HG03060 (cell line): ENCODE measurements around the gene SRCAP.

Source experiments
- ATAC-seq: cut with Tn5 transposase; IDR thresholded peaks from one replicate; pipeline ENCODE4 v1.9.1; 2021; ENCODE audit warnings: low read depth, moderate number of reproducible peaks; ENCODE audit not compliant: unreplicated experiment

Gene SRCAP

DNA sequence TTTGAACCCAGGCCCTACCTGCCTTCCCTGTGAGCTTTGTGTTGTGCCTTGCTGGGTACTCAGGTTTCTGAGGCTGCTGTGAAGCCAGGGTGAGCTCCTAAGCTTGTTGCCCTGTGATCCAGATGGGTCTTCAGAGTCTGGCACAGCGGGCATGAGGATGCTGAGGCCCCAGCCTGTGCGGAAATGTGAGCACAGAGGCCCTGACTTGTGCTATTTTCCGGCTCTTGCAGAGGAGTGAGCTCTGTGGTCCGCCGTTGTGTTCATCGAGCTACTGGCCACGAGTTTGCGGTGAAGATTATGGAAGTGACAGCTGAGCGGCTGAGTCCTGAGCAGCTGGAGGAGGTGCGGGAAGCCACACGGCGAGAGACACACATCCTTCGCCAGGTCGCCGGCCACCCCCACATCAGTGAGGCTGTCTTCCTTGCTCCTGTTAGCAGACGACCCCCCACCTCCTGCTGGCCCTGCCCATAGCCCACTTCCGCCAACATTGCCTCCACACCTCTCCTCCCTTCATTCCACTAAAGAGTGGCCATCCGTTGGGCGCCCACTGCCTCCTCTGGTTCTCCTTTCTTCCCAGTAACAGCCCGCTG, 52.0 kb downstream of the SRCAP start:
- no peak for ATAC-seq

DNA sequence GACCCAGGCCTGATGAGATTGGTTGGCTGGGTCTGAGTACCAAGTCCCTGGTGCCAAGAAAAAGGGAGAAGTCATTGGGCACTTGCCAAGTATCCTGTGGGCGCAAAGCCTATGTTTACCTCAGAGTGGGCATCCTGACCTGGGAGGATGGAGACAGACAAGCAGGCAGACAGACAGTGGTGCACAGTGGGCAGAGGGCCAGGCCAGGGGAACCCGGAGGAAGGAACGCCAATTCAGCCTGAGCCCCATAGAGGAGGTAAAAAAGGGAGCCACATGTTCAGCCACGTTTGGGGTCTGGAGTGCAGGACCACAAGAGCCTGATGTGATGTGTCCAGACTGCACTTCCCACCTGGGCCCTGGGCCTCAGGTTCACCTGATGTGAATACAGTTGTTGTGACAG, 54.6 kb downstream of the SRCAP start:
- no peak for ATAC-seq

DNA sequence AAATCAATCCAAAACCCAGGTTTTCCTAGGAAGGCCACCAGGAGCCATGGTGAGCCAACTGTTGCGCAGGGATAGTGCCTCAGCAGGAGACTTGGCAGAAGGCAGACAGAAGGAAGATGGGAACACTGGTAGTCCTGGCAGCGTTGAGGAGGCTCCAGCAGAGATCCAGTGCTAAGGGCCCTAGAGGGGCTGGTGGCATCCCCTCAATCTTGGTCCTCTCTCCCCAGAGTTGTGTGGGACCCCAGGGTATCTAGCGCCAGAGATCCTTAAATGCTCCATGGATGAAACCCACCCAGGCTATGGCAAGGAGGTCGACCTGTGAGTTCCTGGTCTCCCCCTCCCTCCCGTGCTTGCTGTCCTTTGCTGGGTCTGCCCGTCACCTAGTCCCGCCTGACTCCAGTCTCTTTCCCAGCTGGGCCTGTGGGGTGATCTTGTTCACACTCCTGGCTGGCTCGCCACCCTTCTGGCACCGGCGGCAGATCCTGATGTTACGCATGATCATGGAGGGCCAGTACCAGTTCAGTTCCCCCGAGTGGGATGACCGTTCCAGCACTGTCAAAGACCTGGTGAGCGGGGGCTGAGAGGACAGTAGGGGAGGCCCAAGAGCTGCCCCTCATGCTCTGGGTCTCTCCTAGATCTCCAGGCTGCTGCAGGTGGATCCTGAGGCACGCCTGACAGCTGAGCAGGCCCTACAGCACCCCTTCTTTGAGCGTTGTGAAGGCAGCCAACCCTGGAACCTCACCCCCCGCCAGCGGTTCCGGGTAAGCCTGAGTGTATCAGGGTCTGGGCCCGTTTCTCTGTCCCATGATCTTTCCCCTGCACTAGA, 57.2 kb downstream of the SRCAP start:
- ATAC-seq: no peak

DNA sequence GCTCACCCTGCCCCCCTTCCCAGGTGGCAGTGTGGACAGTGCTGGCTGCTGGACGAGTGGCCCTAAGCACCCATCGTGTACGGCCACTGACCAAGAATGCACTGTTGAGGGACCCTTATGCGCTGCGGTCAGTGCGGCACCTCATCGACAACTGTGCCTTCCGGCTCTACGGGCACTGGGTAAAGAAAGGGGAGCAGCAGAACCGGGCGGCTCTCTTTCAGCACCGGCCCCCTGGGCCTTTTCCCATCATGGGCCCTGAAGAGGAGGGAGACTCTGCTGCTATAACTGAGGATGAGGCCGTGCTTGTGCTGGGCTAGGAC, 57.8 kb downstream of the SRCAP start:
- ATAC-seq: no peak

DNA sequence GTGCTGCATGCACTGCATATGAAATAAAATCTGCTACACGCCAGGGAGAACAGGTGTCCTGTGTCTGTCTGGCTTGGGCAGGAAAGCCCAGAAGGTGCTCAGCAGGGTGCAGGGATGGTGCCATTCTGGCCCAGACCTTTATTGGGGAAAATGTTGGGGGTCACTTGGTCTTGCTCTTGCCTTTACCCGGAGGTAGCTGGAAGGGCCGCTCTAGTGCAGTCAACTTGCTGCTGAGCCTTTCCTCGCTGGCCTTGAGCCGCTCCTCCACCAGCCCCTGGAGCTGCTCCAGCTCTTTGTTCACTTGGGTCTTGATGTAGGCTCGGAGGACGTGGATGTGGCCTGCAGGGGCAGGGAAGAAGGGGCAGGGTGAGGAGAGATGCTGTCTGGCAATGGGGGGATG, 58.3 kb downstream of the SRCAP start:
- no peak for ATAC-seq

DNA sequence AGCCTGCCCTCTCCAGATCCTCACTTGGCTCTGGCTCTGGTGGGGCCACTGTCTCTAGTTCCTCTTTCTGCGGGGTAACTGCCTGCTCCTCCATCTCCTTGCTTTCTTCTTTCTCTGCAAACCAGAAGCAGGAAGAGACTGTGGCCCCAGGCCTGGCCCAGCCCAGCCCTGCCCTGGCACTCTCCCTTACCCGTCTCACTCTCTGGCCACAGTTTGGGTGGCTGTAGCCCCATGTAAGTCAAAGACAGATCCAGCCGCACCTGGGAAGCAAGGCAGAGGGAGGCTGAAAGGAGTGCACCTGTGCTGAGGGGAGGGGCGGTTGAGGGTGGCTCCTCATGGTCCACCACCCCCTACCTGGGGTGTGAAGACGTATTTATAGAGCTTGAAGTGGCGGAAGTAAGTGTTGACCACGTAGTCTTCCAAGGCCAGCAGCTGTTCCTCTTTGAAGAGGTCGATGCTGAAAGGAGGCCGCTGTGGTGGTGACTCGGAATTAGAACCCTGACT, 60.1 kb downstream of the SRCAP start:
- ATAC-seq: no peak

DNA sequence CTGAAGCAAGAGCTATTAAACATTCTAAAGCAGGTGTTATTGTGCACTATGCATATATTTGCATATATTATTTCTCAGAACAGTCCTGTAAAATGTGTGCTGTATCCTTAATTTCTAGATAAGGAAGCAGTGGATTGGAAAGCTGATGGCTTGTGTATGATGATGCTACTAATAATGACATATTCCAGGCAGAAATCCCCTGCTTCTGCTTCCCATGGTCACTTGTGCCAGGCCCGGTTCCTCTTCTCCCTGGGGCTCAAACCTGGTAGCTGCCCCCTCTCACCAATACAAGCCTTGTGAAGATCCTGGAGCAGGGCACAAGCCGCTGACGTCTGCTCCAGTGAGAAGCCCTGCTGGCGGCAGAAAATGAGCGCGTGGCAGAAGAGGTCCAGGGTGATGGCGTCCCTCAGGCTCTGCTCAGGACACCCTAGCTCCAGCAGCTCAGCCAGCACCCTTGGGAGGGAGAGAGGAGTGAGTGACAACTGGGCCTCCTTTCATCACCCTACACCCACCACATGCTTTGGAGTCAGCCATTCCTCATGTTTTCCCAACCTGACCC, 61.1 kb downstream of the SRCAP start:
- ATAC-seq: no peak

DNA sequence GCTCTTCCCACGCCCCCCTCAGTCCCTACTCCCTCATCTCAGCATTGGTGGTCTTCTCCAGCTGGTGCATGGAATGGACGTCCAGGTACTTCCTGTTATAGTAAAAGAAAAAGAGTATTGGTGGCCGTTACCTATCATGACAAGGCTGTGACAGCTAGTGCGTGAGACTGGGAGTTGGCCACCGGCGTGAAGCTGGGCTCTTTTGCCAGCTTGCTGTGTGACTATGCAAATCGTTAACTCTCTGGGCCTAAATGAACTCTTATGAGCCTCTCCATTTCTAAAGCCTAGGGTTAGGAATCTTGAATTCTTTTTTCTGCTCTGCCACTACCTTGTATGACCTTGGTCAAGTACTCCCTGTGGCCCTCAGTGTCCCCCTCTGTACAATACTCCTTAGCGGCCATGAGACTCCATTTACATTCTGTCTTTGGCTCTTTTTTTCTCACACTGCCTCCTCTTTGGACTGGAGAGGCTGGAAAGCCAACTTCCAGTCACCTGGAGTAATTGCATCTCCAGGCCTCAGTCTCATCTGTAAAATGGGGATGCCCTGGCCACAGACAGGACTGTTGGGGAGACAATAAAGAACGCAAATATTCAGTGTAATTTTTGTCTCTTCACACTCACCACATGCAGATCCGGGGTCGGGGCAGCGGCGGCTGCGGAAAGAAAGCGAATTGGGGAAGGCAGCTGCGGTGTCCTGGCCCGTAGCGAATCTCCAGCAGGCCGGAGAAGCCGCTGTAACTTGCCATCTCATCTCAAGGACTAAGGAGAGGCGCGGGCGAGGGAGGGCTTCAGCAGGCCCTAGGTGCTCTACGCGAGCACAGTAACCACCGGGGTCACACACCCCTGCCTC, 61.8 kb downstream of the SRCAP start:
- ATAC-seq: no peak

DNA sequence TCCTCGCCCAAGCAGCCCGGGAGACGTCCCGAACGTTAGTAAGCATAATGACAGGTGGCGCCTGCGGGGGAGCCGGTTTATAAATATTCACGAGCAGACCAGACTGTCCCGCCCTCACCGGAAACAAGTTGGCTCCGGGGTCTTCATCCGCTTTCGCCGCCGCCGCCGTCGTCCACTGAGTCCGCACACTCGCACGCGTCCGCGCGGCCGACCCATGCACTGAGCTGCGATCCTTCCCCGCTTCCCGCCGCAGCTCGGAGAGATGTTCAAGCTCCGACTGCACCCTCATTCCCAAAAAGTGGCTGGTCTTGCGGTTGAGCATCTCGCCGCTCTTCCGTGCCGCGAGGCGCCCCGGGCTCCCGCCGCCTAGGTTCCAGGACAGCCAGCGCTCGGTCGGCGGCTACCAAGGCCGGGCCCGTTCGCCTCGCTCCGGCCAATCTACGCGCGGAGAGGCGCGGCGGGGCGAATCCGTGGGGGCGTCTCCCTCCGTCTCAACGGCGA, 62.5 kb downstream of the SRCAP start:
- no peak for ATAC-seq

DNA sequence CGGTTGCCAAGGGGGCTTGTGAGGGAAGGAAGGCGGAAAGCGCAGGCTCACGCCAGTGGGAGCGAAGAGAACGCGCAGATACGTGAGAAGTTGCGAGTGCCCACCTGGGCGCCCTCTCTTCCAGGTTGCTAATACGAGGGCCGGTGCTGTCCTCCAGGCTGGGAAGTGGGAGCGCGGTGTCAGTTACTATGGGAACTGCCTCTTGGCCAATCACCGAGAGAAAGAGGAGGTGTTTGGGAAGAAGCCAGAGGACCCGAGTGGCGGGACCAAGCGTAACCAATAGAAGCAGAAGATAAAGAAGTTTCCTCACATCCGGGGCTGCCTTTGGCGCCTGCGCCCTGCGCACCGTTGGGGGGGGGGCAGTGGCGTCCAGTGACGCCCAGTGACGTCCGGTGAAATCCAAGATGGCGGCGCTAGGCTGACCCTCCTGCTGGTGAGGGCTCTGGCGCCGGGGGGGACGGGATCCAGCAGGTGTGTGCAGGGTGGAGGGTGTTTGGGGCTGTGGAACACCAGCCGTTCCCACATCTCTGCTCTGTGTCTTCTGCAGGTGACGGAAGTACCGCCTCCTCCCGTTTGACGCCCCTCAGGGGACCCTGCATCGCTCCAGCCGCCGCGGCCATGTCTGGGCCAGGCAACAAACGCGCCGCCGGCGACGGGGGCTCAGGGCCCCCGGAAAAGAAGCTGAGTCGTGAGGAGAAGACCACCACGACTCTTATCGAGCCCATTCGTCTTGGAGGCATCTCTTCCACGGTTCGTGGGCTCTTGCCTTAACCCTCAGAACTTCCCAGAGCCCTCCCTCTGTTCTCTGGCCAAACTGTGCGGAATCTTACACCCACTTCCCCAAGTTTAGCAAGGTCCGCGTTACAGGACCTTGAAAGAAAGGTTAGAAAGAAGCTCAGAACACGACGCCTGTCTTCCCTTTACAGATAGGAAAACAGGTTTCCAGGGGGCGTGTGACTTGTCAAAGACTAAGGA, 63.2 kb downstream of the SRCAP start, which contains the start of the genes CFAP119 and RNF40:
CFAP119 (minus strand) TSS at position 135 of the 975 bp plus-strand sequence. CDS start 314 bp downstream, outside the sequence.
RNF40 (plus strand) TSS at position 395 of the 975 bp plus-strand sequence; CDS start at position 619, 224 bp downstream.
- ATAC-seq: peak; percentile 95

DNA sequence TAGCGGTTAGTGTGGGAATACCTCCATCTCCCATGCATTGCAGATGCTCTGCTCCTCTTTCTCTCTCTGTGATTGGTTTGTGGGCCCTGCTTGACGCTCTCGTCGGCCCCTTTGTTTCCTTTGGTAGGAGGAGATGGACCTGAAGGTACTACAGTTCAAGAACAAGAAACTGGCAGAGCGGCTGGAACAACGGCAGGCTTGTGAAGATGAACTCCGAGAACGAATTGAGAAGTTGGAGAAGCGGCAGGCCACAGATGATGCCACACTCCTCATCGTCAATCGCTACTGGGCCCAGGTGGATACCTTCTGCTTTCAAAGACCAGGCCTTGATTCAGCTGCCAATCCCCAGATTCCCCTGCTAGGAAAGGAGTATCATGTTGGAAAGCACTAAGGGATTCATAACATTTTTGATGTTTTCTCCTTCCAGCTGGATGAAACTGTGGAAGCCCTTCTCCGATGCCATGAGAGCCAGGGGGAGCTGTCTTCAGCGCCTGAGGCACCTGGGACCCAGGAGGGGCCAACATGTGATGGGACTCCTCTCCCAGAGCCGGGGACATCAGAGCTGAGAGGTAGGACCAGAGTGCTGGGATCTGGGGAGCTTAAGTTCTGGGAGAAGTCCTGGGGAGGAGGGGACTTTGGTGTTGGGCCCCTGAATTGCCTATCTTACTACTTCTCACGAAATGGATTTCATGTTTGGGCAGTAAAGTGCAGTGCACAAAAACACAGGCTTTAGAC, 64.2 kb downstream of the SRCAP start:
- ATAC-seq: no peak

DNA sequence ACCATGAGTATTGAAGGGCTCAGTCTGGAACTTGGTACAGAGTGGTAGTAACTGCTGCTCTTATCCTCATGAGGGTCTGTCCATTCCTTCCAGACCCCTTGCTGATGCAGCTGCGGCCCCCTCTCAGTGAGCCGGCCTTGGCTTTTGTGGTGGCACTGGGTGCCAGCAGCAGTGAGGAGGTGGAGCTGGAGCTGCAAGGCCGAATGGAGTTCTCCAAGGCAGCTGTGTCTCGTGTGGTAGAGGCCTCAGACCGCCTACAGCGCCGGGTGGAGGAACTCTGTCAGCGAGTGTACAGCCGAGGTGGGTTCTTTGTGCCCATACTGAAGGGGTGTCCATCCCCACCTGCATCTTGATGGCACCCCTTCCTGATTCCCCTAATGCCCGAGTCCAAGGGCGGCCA, 65.1 kb downstream of the SRCAP start:
- ATAC-seq: no peak

DNA sequence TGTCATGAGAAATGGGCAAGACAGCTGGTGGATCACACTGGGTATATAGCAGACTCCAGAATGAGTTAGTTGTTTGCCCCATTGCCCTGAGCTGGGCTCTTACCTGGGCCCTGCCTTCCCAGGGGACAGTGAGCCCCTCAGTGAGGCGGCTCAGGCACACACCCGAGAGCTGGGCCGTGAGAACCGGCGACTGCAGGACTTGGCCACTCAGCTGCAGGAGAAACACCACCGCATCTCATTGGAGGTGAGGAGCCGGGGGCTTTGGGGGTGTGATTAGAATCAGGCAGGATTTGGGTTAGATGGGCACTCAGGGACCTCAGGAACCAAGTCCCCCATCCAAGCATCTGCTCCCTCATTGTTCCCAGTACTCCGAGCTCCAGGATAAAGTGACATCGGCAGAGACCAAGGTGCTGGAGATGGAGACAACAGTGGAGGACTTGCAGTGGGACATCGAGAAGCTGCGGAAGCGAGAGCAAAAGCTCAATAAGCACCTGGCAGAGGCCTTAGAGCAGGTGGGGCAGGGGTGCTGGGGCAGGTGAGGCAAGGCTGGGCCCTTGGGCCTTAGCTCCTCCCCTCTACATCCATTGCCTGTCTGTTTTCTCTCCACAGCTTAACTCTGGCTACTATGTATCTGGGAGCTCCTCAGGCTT, 66.0 kb downstream of the SRCAP start:
- no peak for ATAC-seq

DNA sequence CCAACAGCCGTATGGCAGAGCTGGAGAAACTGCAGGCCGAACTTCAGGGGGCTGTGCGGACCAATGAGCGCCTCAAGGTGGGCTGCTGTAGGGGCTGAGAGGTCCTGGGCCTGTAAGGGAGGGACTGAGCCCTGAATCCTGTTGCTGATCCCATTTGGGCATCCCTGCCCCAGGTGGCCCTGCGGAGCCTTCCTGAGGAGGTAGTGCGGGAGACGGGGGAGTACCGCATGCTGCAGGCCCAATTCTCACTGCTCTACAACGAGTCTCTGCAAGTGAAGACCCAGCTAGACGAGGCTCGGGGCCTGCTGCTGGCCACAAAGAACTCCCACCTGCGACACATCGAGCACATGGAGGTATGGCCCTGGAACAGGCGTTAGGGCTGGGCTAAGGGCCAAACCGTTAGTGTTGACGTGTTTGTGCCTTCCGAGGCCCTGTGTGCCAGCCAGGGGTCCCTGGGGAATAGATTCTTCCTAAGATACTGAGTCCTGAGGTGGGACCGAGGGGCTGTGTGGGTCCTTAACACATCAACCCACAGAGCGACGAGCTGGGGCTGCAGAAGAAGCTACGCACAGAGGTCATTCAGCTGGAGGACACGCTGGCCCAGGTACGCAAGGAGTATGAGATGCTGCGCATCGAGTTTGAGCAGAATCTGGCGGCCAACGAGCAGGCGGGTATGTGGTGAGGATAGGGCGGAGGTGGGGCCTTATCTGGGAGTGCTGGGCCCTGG, 67.4 kb downstream of the SRCAP start:
- no peak for ATAC-seq

DNA sequence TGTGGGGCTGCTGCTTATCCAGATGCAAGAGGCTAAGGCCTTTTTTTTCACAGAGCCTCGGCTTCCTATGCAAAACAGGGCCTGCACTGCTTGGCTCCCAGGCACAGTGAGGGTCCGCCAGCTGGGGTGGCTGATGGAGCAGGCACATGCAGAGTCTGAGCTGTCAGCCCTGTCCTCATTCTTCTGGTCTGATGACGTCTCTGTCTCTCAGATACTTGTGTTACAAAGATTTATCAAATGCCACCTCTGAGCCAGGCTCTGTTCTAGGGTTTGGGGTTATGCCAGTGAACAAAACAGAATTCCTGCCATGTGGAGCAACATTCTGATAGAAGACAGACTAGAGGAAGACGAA, 67.9 kb downstream of the SRCAP start:
- ATAC-seq: no peak

DNA sequence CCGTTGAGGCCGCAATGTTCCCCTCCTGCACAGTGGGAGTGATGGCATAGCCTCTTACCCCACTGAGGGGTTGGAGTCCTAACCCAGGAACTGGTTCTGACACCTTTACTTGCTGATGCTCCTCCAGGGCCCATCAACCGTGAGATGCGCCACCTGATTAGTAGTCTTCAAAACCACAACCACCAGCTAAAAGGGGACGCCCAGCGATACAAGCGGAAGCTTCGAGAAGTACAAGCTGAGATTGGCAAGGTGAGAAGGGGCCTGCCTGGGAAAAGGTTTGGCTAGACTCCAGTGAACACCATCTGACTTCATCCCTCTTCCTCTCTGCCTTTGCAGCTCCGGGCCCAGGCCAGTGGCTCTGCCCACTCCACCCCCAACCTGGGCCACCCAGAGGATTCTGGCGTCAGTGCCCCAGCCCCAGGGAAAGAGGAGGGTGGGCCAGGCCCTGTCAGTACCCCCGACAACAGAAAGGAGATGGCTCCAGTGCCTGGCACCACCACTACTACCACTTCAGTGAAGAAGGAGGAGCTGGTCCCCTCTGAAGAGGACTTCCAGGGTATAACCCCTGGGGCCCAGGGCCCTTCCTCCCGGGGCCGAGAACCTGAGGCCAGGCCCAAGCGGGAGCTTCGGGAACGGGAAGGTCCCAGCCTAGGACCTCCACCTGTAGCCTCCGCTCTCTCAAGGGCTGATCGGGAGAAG, 68.9 kb downstream of the SRCAP start:
- no peak for ATAC-seq

DNA sequence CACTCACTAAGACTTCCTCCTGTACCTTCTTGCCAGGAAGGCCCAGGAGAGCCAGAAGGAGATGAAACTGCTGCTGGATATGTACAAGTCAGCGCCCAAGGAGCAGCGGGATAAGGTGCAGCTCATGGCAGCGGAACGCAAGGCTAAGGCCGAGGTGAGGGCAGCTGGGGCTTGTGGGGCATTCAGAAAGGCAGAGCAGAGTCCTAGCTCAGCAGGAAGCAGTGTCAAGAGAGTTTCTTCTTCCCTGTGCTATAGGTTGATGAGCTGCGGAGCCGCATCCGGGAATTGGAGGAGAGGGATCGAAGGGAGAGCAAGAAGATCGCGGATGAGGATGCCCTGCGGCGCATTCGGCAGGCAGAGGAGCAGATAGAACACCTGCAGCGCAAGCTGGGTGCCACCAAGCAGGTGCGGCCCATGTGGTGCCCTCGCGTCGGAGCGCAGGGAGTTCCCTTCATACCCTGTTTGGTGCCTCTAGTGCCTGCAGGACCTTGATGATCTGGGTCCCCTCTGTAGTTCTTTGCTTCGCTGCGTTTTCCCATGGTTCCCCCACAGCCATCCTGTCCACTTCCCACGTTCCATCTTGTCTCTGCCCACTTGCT, 69.7 kb downstream of the SRCAP start:
- no peak for ATAC-seq
